Astrocyte (in vitro differentiated cells and primary cell): Measurements from ENCODE around the gene IPO7.

ENCODE experiments used
- CTCF ChIP-seq: IDR thresholded peaks from 2 replicates; pipeline ENCODE4 v1.5.1; 2011; ENCODE audit warnings: low read depth, mild to moderate bottlenecking, inconsistent platforms, low read length, moderate library complexity; ENCODE audit not compliant: insufficient read depth
- EZH2 ChIP-seq: IDR thresholded peaks from 2 replicates; pipeline ENCODE4 v1.6.1; 2012; ENCODE audit warnings: mild to moderate bottlenecking, low read length, inconsistent platforms; ENCODE audit not compliant: insufficient read depth

- no peak for TF ChIP-seq CTCF
- TF ChIP-seq EZH2 = no peak
Observed at GRCh38 chr11:9397746-9398680, 13.6 kb downstream of the IPO7 start.
